Stimulated activated CD4-positive, alpha-beta T cell treated with anti-CD3 and anti-CD28 coated beads, TNF-alpha, amount 100 ng/mL, for 4 hours (primary cell): ENCODE data around the gene VPS37D.
"Not testable (repeated sequence)": the region's sequence is repeated elsewhere in the genome, so short reads cannot be mapped to it uniquely, and the experiment has no call there.

Experiments used
- DNase-seq, 3 experiments: peaks; one replicate each; pipeline ENCODE4 v3.0.0-alpha.2; 2020; ENCODE audit warnings: low read depth in 3 of 3

Gene VPS37D

GRCh38 chr7:73706126-73707044, 38.8 kb downstream of the VPS37D start:
- no peak for DNase-seq

DNA sequence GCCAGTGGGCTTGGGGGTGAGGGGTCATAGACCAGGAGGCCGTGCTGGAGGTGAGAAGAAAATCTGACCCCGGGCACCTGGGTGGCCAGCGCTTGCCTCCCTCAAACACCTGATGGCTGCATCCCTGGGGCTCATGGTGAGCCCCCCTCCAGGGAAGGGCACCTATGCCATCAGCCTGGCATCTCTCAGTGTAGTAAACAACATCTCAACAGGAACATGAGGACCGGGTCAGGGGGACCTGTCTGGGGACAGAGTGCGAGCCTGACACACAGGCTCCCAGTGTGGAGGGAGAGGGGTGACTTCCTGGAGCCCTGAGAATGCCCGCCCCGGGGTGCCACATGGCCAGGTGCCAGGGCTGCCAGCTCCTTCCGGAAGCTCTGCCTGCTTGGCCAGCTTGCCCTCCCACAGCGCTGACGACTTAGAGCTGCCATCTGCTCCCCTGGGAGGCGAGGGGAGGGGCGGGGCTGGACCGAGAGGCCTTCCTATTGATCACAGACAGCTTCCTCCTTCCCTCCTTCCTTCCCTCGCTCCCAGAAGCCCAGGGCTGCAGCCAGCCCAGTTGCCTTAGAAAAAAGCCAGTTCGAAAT, 39.5 kb downstream of the VPS37D start:
- no peak for DNase-seq

GRCh38 chr7:73708961-73709549, 41.4 kb downstream of the VPS37D start:
- DNase-seq = no peak

DNA sequence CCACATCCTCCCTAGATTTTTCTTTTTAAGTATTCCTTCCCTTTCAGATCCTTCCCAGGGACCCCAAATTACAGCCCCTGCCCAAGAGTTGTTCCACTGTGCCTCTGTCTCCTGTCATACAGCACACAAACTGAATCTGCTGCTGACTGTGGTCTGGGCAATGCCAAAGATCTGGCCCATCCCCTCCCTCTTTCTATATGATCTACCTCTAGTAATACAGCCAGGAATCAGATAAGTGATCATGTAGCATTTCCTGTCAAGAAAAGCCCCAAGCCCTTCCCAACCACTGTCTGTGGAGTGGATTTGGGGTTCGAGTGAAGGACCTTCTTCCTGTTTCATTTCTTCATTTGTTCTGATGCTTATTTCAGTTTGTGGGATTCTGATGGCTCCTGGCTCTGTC, 45.1 kb downstream of the VPS37D start:
- no peak for DNase-seq

DNA sequence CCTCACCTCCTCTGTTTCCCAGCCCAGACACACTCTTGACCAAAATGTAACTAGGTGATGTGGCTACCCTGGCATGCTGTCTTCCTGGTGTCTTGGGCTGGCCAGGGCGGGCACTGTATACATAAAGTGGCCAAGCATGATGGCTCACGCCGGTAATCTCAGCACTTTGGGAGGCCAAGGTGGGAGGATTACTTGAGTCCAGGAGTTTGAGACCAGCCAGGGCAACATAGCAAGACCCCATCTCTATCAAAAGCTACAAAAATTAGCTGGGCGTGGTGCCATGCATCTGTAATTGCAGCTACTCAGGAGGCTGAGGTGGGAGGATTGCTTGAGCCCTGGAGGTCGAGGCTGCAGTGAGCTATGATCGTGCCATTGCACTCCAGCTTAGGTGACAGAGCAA, 45.7 kb downstream of the VPS37D start:
- not testable (repeated sequence) for DNase-seq

DNA sequence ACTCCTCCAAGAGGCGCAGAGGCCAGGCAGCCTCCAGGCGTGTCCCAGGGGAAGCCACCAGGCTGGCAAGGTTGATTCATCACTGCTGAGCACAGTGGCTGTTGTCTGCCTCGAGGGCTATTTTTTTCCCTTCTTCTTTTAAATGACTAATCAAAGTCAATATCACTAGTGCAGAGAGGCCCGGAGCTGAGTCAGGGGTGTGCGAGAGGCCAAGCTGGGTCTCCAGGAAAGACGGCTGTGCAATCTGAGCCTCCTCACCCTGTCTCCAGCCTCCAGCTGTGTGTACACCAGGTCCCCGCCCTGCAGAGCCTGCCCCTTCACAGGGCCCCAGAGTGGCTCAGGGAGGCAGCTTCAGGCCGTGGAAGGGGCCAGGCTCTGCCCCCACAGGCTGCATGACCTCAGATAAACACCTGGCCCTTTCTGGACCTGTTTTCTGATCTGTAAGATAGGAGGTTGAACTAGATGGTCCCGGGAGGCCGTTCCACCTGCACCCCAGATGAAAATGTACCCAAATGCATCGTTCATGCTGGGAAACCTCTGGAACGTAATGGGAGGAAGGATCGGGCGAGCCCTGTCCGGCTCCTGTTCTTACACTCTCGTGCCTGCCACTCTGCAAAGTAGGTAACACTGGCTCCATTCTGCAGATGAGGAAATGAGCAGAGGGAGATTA, 48.2 kb downstream of the VPS37D start:
- DNase-seq = no peak

GRCh38 chr7:73716318-73716890, 48.8 kb downstream of the VPS37D start:
- DNase-seq = no peak

DNA sequence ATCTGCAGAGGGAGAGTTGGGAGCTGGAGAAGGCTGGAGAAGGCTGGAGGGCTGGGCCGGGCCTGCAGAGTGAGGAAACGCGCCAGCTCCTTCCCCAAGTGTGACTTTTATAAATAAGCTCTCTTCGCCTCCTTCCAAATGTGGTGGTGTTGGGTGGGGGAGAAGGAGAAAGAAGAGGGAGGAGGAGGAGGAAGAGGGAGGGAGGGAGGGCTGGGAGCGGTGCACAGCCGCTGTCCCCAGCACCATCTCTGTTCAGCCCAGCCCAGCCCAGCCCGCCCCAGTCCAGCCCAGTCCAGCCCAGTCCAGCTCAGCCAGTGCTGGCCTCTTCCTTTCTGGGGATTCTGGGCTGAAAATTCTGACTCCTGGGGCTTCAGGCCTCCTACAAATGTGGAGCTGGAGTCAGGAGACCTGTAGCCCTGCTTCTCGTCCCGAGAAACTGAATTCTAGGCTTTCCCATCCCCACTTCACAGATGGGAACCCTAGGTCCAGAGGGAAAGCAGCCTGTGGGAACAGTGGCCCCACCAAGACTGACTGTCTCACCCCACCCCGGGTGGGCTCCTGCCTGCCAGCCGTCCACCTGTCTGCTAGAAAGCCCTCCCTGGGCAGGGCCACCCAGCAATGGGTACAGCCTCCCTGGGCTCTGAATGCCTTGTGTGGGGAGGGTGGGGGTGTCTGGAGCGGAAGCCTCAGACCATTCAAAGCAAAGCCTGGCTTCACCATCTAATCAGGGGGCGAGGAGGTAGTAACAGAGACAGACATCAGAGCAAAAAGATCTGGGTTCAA, 49.6 kb downstream of the VPS37D start:
- DNase-seq = no peak

GRCh38 chr7:73717991-73718405, 50.4 kb downstream of the VPS37D start:
- peak; percentile 47 to 67 (median 62) for DNase-seq

DNA sequence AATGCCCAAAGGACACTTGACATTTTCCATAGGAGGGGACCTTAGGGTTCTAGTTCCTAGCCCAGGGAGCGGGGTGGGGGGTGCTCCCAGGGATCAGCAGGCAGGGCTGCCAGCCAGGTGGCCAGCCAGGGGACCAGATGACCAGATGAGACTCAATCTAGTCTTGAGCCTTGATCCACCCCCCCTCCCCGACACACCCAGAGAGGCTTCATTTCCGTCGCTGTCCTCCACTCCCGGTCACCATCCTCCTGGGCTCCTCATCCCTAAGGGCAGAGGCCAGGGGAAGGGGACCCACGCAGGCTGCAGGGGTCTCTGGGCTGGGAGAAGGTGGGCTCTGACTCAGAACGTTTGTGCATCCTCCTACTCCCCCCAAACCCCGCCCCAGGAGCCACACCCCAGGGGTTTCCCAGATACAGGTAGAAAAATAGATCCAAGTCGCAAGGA, 50.8 kb downstream of the VPS37D start:
- DNase-seq = no peak

GRCh38 chr7:73718905-73719805, 51.5 kb downstream of the VPS37D start, which contains the start of gene STX1A:
Gene STX1A (minus strand): TSS chr7:73719669. CDS start chr7:73719631, 38 bp downstream.
- DNase-seq = peak; percentile 50 to 63 (median 52)

- DNase-seq = no peak
Observed at GRCh38 chr7:73719806-73720169, 52.2 kb downstream of the VPS37D start.

DNA sequence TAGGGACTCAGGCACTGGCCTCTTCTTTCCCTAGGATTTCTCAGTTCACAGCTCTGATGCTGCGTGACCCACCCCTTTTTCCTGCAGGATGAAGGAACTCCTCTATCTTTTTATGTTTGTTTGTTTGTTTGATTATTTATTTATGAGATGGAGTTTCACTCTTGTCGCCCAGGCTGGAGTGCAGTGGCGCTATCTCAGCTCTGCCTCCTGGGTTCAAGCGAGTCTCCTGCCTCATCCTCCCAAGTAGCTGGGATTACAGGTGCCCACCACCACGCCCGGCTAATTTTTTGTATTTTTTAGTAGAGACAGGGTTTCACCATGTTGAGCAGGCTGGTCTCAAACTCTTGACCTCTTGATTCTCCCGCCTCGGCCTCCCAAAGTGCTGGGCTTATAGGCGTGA, 52.8 kb downstream of the VPS37D start:
- not testable (repeated sequence) for DNase-seq

- no peak for DNase-seq
Observed at GRCh38 chr7:73721377-73721817, 53.8 kb downstream of the VPS37D start.
